H1 (cell line): ENCODE data around the gene KCNJ12. TPM values are rescaled to one million over a fixed set of nuclear protein-coding genes. Genes with fewer than 3 reads are reported as not detected.
"Not testable (repeated sequence)": the region's sequence is repeated elsewhere in the genome, so short reads cannot be mapped to it uniquely, and the experiment has no call there.

Experiments used
- CTCF ChIA-PET: fragments of 300-600 bp; sonication (Branson Sonifier 250); formaldehyde crosslinking; loops from one replicate; lab custom pipeline; 2021; ENCODE audit not compliant: partially characterized antibody; lab: Charles Lee
- POLR2A ChIA-PET: fragments of 300-600 bp; sonication (Branson Sonifier 250); formaldehyde crosslinking; loops from one replicate; lab custom pipeline; 2021; ENCODE audit warnings: inconsistent platforms; ENCODE audit not compliant: partially characterized antibody; lab: Charles Lee
- DNase-seq, 2 experiments: peaks; one replicate each; pipeline versions ENCODE4 v3.0.0 to v3.0.0-alpha.2; 2010 to 2022; ENCODE audit warnings: low spot score in 2 of 2, low read depth in 1 of 2, mixed read lengths in 1 of 2
- FAIRE-seq: peaks from 2 replicates; lab custom pipeline; 2011; peaks lifted over from hg19 to GRCh38; lab: Jason Lieb, UNC
- H2AFZ ChIP-seq: 2 replicates; pipeline ENCODE4 v1.8.1; 2012; ENCODE audit warnings: low read length, inconsistent platforms
- H2AK5ac ChIP-seq: 2 replicates; pipeline ENCODE4 v1.6.1; 2013; ENCODE audit warnings: low read depth, low read length
- H2BK120ac ChIP-seq: replicated peaks from 2 replicates; pipeline ENCODE3; 2013; ENCODE audit warnings: low read depth, low read length, inconsistent platforms
- H2BK12ac ChIP-seq: 2 replicates; pipeline ENCODE4 v1.6.1; 2013; ENCODE audit warnings: low read depth, low read length
- H2BK15ac ChIP-seq: 2 replicates; pipeline ENCODE4 v1.6.1; 2013; ENCODE audit warnings: low read length
- H2BK20ac ChIP-seq: 2 replicates; pipeline ENCODE4 v1.6.1; 2013; ENCODE audit warnings: low read length
- H2BK5ac ChIP-seq: 2 replicates; pipeline ENCODE4 v1.6.1; 2013; ENCODE audit warnings: low read depth, low read length
- H3K14ac ChIP-seq: 2 replicates; pipeline ENCODE4 v1.6.1; 2013; ENCODE audit warnings: inconsistent platforms; ENCODE audit not compliant: insufficient read length
- H3K18ac ChIP-seq: 2 replicates; pipeline ENCODE4 v1.6.1; 2013; ENCODE audit warnings: low read length; ENCODE audit errors: extremely low read depth
- H3K23ac ChIP-seq: 2 replicates; pipeline ENCODE4 v1.6.1; 2013; ENCODE audit warnings: inconsistent platforms; ENCODE audit not compliant: insufficient read length
- H3K23me2 ChIP-seq: 2 replicates; pipeline ENCODE4 v1.6.1; 2013; ENCODE audit warnings: low read depth, low read length
- H3K27ac ChIP-seq: 2 replicates; pipeline ENCODE4 v1.6.1; 2011; ENCODE audit warnings: low read depth, low read length, inconsistent platforms
- H3K27me3 ChIP-seq, 4 experiments: replicated peaks in 1 of 4; 1 replicate in 1 of 4; 2 replicates in 3 of 4; pipeline versions ENCODE4 v1.6.1 to v1.8.1; 2011 to 2013; ENCODE audit warnings: low read length in 3 of 4, mild to moderate bottlenecking in 3 of 4, inconsistent platforms in 2 of 4, mixed read lengths in 2 of 4, moderate library complexity in 1 of 4; ENCODE audit not compliant: control insufficient read depth in 3 of 4, insufficient read depth in 3 of 4; ENCODE audit errors: extremely low read depth in 1 of 4
- H3K36me3 ChIP-seq, 4 experiments: 2 replicates each; pipeline versions ENCODE4 v1.6.1 to v1.8.1; 2011 to 2013; ENCODE audit warnings: mild to moderate bottlenecking in 4 of 4, low read length in 3 of 4, moderate library complexity in 2 of 4, control low read depth in 1 of 4, inconsistent platforms in 1 of 4; ENCODE audit not compliant: insufficient read depth in 4 of 4, control insufficient read depth in 2 of 4
- H3K4ac ChIP-seq: replicated peaks from 2 replicates; pipeline ENCODE3; 2013; ENCODE audit warnings: low read length, low read depth, mixed read lengths, inconsistent platforms; ENCODE audit not compliant: insufficient read length
- H3K4me1 ChIP-seq, 4 experiments: replicated peaks in 1 of 4; 1 replicate in 1 of 4; 2 replicates in 3 of 4; pipeline versions ENCODE4 v1.6.1 to v1.8.1; 2011 to 2013; ENCODE audit warnings: low read length in 3 of 4, inconsistent platforms in 2 of 4, mixed read lengths in 1 of 4; ENCODE audit not compliant: insufficient read depth in 4 of 4, control insufficient read depth in 3 of 4
- H3K4me2 ChIP-seq, 2 experiments: 2 replicates each; pipeline versions ENCODE4 v1.6.1 to v1.8.1; 2011 to 2013; ENCODE audit warnings: low read depth in 2 of 2, low read length in 2 of 2, control low read depth in 1 of 2, inconsistent platforms in 1 of 2, mild to moderate bottlenecking in 1 of 2; ENCODE audit not compliant: insufficient read depth in 1 of 2
- H3K4me3 ChIP-seq, 4 experiments: fragments of 200-600, 300-600 bp in 1 of 4; sonication (generic), shearing (Covaris generic), sonication (Bioruptor Twin) in 1 of 4; 2 replicates each; pipeline versions ENCODE4 v1.5.1 to v1.8.1; 2011 to 2016; ENCODE audit warnings: low read length in 4 of 4, low read depth in 3 of 4, control low read depth in 2 of 4, inconsistent platforms in 2 of 4, mild to moderate bottlenecking in 2 of 4, mixed read lengths in 1 of 4, moderate library complexity in 1 of 4; ENCODE audit not compliant: insufficient read depth in 2 of 4; ENCODE audit errors: extremely low read depth in 1 of 4
- H3K56ac ChIP-seq: replicated peaks from 2 replicates; pipeline ENCODE3; 2013; ENCODE audit warnings: low read depth, mild to moderate bottlenecking, mixed read lengths, low read length, inconsistent platforms; ENCODE audit not compliant: insufficient read length
- H3K79me1 ChIP-seq: 2 replicates; pipeline ENCODE4 v1.6.1; 2013; ENCODE audit warnings: low read depth, low read length, control low read depth
- H3K79me2 ChIP-seq, 2 experiments: 2 replicates each; pipeline versions ENCODE4 v1.6.1 to v1.8.1; 2012 to 2013; ENCODE audit warnings: low read length in 2 of 2, mild to moderate bottlenecking in 2 of 2, inconsistent platforms in 1 of 2; ENCODE audit not compliant: insufficient read depth in 2 of 2, control insufficient read depth in 1 of 2
- H3K9ac ChIP-seq, 4 experiments: replicated peaks in 1 of 4; 1 replicate in 1 of 4; 2 replicates in 3 of 4; pipeline versions ENCODE4 v1.6.1 to v1.8.1; 2011 to 2013; ENCODE audit warnings: low read depth in 3 of 4, low read length in 3 of 4, control low read depth in 2 of 4, mild to moderate bottlenecking in 2 of 4, moderate library complexity in 2 of 4, inconsistent platforms in 1 of 4; ENCODE audit errors: extremely low read depth in 1 of 4
- H3K9me3 ChIP-seq, 2 experiments: 2 replicates each; pipeline versions ENCODE4 v1.6.1 to v1.8.1; 2012 to 2013; ENCODE audit warnings: mild to moderate bottlenecking in 2 of 2, moderate library complexity in 2 of 2, control low read depth in 1 of 2, inconsistent platforms in 1 of 2, low read depth in 1 of 2, low read length in 1 of 2, mixed read lengths in 1 of 2; ENCODE audit not compliant: insufficient read depth in 2 of 2
- H4K20me1 ChIP-seq, 2 experiments: replicated peaks in 1 of 2; 2 replicates each; pipeline versions ENCODE3 to v1.8.1; 2011 to 2013; ENCODE audit warnings: inconsistent platforms in 2 of 2, low read length in 2 of 2, mild to moderate bottlenecking in 1 of 2; ENCODE audit not compliant: insufficient read depth in 2 of 2, control insufficient read depth in 1 of 2
- H4K5ac ChIP-seq: 2 replicates; pipeline ENCODE4 v1.6.1; 2013; ENCODE audit warnings: low read length, low read depth, mixed read lengths, inconsistent platforms; ENCODE audit not compliant: insufficient read length
- H4K8ac ChIP-seq: 2 replicates; pipeline ENCODE4 v1.8.0; 2013; ENCODE audit warnings: mild to moderate bottlenecking, moderate library complexity, low read length, inconsistent platforms; ENCODE audit not compliant: insufficient read depth; ENCODE audit errors: extremely low read depth
- H4K91ac ChIP-seq: replicated peaks from 2 replicates; pipeline ENCODE3; 2013; ENCODE audit warnings: low read length, mixed read lengths, inconsistent platforms; ENCODE audit not compliant: insufficient read length
- WGBS, 2 experiments: shearing (Covaris generic) in 1 of 2; methylation state at CpG; one replicate each; pipeline versions ENCODE4 v1.1.6 to v1.1.7; 2013 to 2015; ENCODE audit warnings: low lambda C conversion rate in 2 of 2, mixed read lengths in 2 of 2, inconsistent platforms in 1 of 2, low coverage in 1 of 2, missing lambda C conversion rate in 1 of 2; ENCODE audit not compliant: insufficient replicate concordance in 2 of 2, insufficient coverage in 1 of 2, insufficient read length in 1 of 2; ENCODE audit errors: extremely low coverage in 1 of 2, missing lambda C conversion rate in 1 of 2; 5-methylcytosine and 5-hydroxymethylcytosine counted together
- polyA plus RNA-seq, 7 experiments: library from polyadenylated mRNA; depleted of rRNA in 3 of 7; stranded (reverse) in 5 of 7; unstranded in 2 of 7; fragments of >200 nt in 5 of 7; fragments of 200-250 nt in 2 of 7; gene quantifications; 1 replicate in 5 of 7; 2 replicates in 1 of 7; 4 replicates in 1 of 7; pipeline versions ENCODE4 v1.2.1 to v1.2.3, GENCODE V29; 2011 to 2013; ENCODE audit warnings: missing spikeins in 2 of 7, mixed read lengths in 2 of 7
- total RNA-seq: library from RNA; stranded (reverse); fragmentation: NEBNext Ultra II Directional; extraction: Animal tissue kit (Norgen Biotek cat#: 25700); gene quantifications from 2 replicates; pipeline ENCODE4 v1.2.1, GENCODE V29; 2021

Gene KCNJ12
- total and polyA plus RNA-seq, 2 of the 8 experiments (the other 6 are each of a cell fraction or from before 2014, with no cell fraction given) = 1.2 to 1.5 TPM

GRCh38 chr17:21400187-21400569 lies 24.0 kb downstream of the KCNJ12 start:
- H3K56ac ChIP-seq, H2AFZ ChIP-seq, H3K23me2 ChIP-seq, H2AK5ac ChIP-seq, H3K23ac ChIP-seq, H2BK120ac ChIP-seq, H4K8ac ChIP-seq, POLR2A ChIA-PET, H3K27me3 ChIP-seq, H3K79me2 ChIP-seq, H4K5ac ChIP-seq, H3K4me2 ChIP-seq, H4K91ac ChIP-seq, H3K14ac ChIP-seq, H3K4ac ChIP-seq, H2BK5ac ChIP-seq, H3K18ac ChIP-seq, DNase-seq, H2BK12ac ChIP-seq, H3K79me1 ChIP-seq, H2BK15ac ChIP-seq, CTCF ChIA-PET, H3K36me3 ChIP-seq, H3K27ac ChIP-seq, H3K9ac ChIP-seq, H3K4me3 ChIP-seq, FAIRE-seq, H3K4me1 ChIP-seq, H4K20me1 ChIP-seq, H2BK20ac ChIP-seq, H3K9me3 ChIP-seq: not testable (repeated sequence)
- WGBS, 2 experiments = 77% methylated on average over 9 of the region's 9 CpGs; no CpG with 5 or more reads in 1 of the 2 experiments
